Measurements from ENCODE around the gene CENPX.

GRCh38 chr17:82065193-82065637 lies 42.5 kb upstream of the CENPX start:
- TF ChIP-seq PKNOX1 (IDR thresholded peaks at IDR 0.05) (no peak), FOXK2 (IDR thresholded peaks at IDR 0.05) (no peak), SUZ12 (IDR thresholded peaks at IDR 0.05) (no peak), SP1 (IDR thresholded peaks at IDR 0.05) (no peak), HDGF (IDR thresholded peaks at IDR 0.05; ENCODE audit: borderline replicate concordance) (no peak), FOXM1 (IDR thresholded peaks at IDR 0.05; ENCODE audit: borderline replicate concordance) (no peak), ELF4 (IDR thresholded peaks at IDR 0.05) (no peak), TARDBP (IDR thresholded peaks at IDR 0.05) (no peak), BHLHE40 (IDR thresholded peaks at IDR 0.05; ENCODE audit: borderline replicate concordance) (no peak), L3MBTL2 (conservative IDR thresholded peaks at IDR 0.05) (no peak)
